Fibroblast of mammary gland (primary cell): Measurements from ENCODE around the gene FSTL4.

Experiments used
- DNase-seq: peaks from one replicate; pipeline ENCODE4 v3.0.0-alpha.2; 2010; ENCODE audit warnings: low read depth
- H3K4me3 ChIP-seq: 2 replicates; pipeline ENCODE4 v1.5.1; 2011; ENCODE audit warnings: low read depth, mild to moderate bottlenecking, low read length, moderate library complexity; ENCODE audit not compliant: control insufficient read depth
- TF ChIP-seq, protein P1 (sequence below): conservative IDR thresholded peaks from 2 replicates; pipeline ENCODE4 v1.5.1; 2011; ENCODE audit warnings: low read depth, low read length, inconsistent platforms; ENCODE audit not compliant: control insufficient read depth, insufficient read depth

Gene FSTL4

GRCh38 chr5:133455676-133456075 is 156.7 kb downstream of the FSTL4 start:
- DNase-seq: no peak
- TF ChIP-seq, protein P1, sequence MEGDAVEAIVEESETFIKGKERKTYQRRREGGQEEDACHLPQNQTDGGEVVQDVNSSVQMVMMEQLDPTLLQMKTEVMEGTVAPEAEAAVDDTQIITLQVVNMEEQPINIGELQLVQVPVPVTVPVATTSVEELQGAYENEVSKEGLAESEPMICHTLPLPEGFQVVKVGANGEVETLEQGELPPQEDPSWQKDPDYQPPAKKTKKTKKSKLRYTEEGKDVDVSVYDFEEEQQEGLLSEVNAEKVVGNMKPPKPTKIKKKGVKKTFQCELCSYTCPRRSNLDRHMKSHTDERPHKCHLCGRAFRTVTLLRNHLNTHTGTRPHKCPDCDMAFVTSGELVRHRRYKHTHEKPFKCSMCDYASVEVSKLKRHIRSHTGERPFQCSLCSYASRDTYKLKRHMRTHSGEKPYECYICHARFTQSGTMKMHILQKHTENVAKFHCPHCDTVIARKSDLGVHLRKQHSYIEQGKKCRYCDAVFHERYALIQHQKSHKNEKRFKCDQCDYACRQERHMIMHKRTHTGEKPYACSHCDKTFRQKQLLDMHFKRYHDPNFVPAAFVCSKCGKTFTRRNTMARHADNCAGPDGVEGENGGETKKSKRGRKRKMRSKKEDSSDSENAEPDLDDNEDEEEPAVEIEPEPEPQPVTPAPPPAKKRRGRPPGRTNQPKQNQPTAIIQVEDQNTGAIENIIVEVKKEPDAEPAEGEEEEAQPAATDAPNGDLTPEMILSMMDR: no peak
- H3K4me3 ChIP-seq: no peak overlapping the region

DNA sequence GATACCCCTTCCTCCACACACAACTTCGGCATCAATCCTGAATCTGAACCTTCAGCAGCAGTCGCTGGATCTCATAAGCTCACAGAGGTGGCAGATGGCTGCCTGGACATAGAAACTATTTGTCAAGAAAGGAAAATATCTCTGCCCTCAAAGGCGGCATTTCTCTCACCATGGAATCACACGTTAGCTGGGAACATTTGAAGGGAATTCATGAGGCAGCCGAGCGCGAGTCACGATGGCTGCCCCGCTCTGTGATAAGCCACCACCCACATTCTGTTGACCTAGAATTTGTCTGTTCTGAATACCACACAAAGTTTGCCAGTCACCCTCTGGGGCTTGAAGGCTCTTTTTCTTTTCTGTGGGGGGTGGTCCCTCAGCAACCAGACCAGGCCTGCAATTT is 157.9 kb downstream of the FSTL4 start:
- H3K4me3 ChIP-seq: no peak overlapping the region
- DNase-seq: no peak
- TF ChIP-seq, protein P1: no peak

- DNase-seq: no peak
- TF ChIP-seq, protein P1: no peak
- no peak overlapping the region for H3K4me3 ChIP-seq
These were observed 158.5 kb downstream of the FSTL4 start for GRCh38 chr5:133453831-133454230.

GRCh38 chr5:133453084-133453780 is 159.1 kb downstream of the FSTL4 start:
- TF ChIP-seq, protein P1: no peak
- no peak for DNase-seq
- H3K4me3 ChIP-seq: no peak overlapping the region

DNA sequence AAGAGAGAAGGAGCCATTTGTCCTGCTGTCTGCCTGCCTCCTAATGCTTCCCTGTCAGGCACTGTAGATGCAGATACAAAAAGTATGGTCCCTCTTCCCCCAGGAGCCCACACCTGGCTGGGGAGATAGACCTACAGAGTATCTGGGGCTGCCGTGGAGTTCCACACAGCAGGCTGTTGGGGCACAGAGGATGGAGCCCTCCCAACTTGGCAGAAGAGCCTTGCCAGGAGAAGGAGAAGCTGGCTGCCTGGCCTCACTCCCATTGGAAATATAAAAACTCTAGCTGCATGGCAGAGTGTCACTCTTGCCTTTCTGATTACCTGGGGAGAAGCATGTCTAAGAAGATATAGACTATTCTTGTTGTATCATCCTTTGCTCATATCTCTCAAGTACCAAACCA is 160.4 kb downstream of the FSTL4 start:
- no peak overlapping the region for H3K4me3 ChIP-seq
- no peak for DNase-seq
- TF ChIP-seq, protein P1: no peak

DNA sequence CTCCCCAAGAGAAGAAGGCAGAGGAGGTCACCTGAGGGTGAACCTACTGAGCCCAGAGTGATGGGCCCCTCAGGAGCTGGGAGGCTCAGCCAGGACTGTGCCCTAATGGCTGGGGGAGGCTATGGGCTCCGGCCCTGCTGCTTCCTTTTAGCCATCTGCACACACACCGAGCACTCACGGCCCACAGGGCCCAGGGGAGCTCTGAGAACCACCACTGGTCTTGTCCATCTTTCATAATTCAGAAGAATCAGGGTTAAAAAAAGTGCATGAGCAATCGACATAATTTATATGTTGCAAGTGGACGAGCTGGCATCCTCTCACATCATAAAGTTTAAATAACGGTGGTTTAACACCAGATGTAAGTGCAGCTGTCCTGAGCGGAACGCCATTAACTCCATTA is 162.1 kb downstream of the FSTL4 start:
- TF ChIP-seq, protein P1: no peak
- H3K4me3 ChIP-seq: no peak overlapping the region
- DNase-seq: no peak
